GDM1 (cell line): ENCODE results near the gene ENTPD1.
A peak's percentile ranks its signal among the peaks of the same experiment; 100 is the strongest.
"Not testable (repeated sequence)": the region's sequence is repeated elsewhere in the genome, so short reads cannot be mapped to it uniquely, and the experiment has no call there.

Source experiments
- DNase-seq: peaks from one replicate; lab custom pipeline; 2025; lab: John Stamatoyannopoulos, UW

The ENTPD1 gene

GRCh38 chr10:95866467-95866842 lies 110.5 kb downstream of the ENTPD1 start:
- no peak for DNase-seq

GRCh38 chr10:95867866-95868265 lies 111.9 kb downstream of the ENTPD1 start:
- DNase-seq: no peak

GRCh38 chr10:95872158-95872711 lies 116.3 kb downstream of the ENTPD1 start:
- no peak for DNase-seq

DNA sequence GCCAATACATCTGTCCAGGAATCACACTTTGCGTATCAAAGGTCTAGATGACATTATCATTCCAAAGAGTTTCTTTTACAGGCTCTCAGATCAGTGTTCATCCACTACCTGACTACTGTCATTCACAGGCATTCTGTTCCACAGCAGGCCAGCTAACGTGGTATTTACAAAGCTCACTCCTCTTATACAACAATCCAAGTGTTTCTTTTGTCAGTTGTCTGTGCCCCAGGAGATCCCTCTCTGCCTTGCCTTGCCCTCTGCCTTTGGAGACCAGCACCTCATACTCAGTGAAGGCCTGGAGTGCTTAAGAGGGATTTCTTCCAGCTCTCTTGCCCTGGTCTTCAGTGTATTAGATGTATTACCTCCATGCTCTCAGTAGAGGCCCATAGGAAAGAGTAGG lies 117.2 kb downstream of the ENTPD1 start:
- no peak for DNase-seq

DNA sequence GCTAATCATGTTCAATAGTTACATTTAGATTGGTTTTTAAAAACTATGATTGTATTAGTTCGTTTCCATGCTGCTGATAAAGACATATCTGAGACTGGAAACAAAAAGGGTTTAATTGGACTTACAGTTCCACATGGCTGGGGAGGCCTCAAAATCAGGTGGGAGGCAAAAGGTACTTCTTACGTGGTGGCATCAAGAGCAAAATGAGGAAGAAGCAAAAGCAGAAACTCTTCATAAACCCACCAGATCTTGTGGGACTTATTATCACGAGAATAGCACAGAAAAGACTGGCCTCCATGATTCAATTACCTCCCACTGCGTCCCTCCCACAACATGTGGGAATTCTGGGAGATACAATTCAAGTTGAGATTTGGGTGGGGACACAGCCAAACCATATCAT lies 117.7 kb downstream of the ENTPD1 start:
- no peak for DNase-seq

DNA sequence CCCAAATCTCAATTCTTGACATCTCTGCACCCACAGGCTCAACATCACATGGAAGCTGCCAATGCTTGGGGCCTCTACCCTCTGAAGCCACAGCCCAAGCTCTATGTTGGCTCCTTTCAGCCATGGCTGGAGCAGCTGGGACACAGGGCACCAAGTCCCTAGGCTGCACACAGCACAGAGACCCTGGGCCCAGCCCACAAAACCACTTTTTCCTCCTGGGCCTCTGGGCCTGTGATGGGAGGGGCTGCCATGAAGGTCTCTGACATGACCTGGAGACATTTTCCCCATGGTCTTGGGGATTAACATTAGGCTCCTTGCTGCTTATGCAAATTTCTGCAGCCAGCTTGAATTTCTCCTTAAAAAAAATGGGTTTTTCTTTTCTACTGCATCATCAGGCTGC lies 118.8 kb downstream of the ENTPD1 start:
- not testable (repeated sequence) for DNase-seq

DNA sequence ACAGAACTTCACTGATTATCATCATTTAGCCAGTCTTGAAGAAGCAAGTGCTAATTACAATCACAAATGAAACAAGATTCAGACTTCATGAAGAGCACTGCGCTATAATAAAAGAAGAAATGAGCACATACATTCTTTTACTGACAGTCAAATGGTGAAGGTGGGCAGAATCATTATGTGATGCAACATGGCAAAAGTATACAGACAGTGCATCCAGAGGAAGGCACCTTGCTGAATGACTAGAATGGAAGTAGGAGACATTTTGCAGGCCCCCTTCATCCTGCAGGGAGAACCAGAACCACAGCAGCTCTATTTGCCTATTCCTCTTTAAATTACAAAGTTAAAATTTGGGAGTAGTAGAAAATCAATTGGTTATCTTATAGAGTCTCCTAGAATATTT lies 120.8 kb downstream of the ENTPD1 start:
- no peak for DNase-seq

DNA sequence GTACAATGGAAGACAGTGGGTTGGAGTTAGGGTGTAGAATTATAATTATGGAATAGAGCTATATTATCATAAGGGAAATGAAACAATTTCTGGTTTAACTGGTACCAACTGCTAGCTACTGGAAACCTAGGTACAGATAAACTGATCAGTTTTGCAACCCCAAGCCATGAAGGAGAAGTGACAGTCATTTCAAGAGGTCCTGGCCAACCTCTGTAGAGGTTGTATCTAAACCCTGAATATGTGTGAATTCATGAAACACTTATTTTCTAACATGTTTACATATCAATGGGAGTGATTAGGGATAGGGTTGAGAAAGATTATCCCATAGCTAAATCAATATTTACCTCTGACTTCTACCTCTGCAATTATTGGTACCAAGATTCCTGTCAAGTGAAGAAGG lies 121.9 kb downstream of the ENTPD1 start:
- DNase-seq: no peak

DNA sequence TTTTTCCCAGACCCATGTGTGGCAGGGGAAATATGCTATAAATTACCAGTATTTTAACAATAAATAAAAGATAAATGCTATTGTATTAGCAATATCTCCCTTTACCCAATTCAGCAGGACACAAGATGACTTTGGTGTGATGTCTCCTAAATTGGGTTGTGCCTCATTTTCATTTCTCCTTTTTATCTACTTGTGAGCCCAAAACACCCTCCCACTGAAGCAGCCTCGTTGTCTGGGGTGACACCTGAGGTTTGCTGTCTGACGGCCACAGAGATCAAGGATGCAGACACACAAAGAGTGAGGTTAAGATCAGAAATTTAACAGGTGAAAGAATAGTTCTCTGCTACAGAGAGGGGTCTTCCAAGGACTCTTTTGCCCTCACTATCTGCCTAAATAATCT lies 124.7 kb downstream of the ENTPD1 start:
- DNase-seq: no peak

GRCh38 chr10:95881316-95881715 lies 125.4 kb downstream of the ENTPD1 start:
- no peak for DNase-seq

GRCh38 chr10:95889830-95890229 lies 133.9 kb downstream of the ENTPD1 start:
- no peak for DNase-seq

- DNase-seq: no peak
These were observed 140.3 kb downstream of the ENTPD1 start for GRCh38 chr10:95896071-95896850.

GRCh38 chr10:95905897-95906580 lies 150.1 kb downstream of the ENTPD1 start:
- not testable (repeated sequence) for DNase-seq

GRCh38 chr10:95906677-95907455 lies 150.9 kb downstream of the ENTPD1 start:
- DNase-seq: peak; percentile 32

- DNase-seq: peak; percentile 75
These were observed 151.7 kb downstream of the ENTPD1 start, which contains the start of gene CC2D2B for GRCh38 chr10:95907456-95908253. Gene CC2D2B, plus strand, starts transcription at chr10:95907975. Its CDS starts 3,349 bp downstream, at chr10:95911324.

GRCh38 chr10:95908450-95908849 lies 152.5 kb downstream of the ENTPD1 start:
- DNase-seq: no peak

DNA sequence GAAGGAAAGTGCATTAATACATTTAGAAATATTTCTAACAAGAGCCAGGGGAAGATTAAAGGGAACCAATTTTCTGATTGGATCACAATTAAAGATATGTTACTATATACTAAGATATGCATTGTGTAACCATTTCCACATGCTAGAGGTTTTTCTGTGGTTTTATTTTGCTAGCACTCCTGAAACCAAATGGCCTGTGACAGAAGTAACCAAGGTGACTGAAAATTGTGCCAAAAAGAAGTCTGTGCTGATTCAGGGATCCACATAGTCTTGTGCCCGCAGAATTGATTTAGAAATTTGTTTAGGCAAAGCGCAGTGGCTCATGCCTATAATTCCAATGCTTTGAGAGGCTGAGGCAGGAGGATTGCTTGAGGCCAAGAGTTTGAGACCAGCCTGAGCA lies 153.6 kb downstream of the ENTPD1 start:
- DNase-seq: no peak

- not testable (repeated sequence) for DNase-seq
These were observed 160.1 kb downstream of the ENTPD1 start for GRCh38 chr10:95916039-95916438.
